ENCODE data around the gene CITED2.

DNA sequence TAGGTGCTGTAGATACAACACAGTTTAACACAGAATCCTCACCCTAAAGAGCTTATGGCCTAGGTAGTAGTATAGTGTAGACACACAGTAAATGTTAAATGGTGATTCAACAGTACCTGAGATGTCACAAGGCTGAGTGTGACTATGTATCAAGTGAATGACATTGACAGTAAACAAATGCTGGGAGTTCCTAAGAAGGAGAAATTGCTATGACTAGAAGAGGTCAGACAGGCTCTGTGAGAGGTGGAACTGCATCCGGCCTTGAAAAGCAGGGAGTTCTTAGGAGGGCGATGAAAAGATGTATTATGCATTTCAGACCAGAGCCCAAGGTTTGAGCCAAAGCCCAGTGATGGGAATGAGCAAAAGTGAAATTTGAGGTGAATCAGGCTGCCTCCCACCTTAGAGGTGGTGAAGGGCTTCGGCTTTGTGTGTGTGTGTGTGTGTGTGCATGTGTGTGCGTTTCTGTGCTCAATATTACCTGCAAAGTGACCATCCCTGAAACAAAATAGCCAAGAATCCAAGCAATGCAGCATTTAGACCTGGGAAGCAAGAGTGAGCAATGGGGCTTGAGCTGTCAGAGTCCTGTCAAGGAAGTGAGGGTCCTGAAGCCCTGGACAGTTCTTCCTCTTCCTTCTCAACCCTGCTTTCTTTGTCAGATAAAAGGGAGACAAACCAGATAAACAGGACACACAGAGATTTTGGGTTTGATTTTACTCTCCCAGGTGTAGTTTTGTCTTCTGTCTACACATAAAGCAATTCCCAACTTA lies 32.3 kb upstream of the CITED2 start:
- TF ChIP-seq, protein P1, sequence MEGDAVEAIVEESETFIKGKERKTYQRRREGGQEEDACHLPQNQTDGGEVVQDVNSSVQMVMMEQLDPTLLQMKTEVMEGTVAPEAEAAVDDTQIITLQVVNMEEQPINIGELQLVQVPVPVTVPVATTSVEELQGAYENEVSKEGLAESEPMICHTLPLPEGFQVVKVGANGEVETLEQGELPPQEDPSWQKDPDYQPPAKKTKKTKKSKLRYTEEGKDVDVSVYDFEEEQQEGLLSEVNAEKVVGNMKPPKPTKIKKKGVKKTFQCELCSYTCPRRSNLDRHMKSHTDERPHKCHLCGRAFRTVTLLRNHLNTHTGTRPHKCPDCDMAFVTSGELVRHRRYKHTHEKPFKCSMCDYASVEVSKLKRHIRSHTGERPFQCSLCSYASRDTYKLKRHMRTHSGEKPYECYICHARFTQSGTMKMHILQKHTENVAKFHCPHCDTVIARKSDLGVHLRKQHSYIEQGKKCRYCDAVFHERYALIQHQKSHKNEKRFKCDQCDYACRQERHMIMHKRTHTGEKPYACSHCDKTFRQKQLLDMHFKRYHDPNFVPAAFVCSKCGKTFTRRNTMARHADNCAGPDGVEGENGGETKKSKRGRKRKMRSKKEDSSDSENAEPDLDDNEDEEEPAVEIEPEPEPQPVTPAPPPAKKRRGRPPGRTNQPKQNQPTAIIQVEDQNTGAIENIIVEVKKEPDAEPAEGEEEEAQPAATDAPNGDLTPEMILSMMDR (IDR thresholded peaks at IDR 0.05 in 2 of 3, conservative IDR thresholded peaks at IDR 0.05 in 1 of 3; ENCODE audit: borderline replicate concordance in 1 of 3, insufficient read depth in 1 of 3, low read depth in 2 of 3, low read length in 2 of 3) = no peak
- TF ChIP-seq POLR2AphosphoS5 (IDR thresholded peaks at IDR 0.05; ENCODE audit: low read depth, low read length) = no peak
- no peak for TF ChIP-seq SP1 (IDR thresholded peaks at IDR 0.05; ENCODE audit: low read depth)
- TF ChIP-seq, protein P2, sequence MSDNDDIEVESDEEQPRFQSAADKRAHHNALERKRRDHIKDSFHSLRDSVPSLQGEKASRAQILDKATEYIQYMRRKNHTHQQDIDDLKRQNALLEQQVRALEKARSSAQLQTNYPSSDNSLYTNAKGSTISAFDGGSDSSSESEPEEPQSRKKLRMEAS (IDR thresholded peaks at IDR 0.05) = no peak
- no peak for TF ChIP-seq ZNF274 (IDR thresholded peaks at IDR 0.05; ENCODE audit: low read depth, low read length)
- no peak for TF ChIP-seq TCF7L2 (IDR thresholded peaks at IDR 0.05; ENCODE audit: borderline replicate concordance, extremely low read depth, insufficient read depth, insufficient read length)
- TF ChIP-seq RAD21 (IDR thresholded peaks at IDR 0.05; ENCODE audit: low read depth) = no peak
- TF ChIP-seq SIN3A (IDR thresholded peaks at IDR 0.05; ENCODE audit: low read depth) = no peak
- no peak for TF ChIP-seq POLR2A (IDR thresholded peaks at IDR 0.05; ENCODE audit: borderline replicate concordance, extremely low read depth, insufficient read depth, insufficient read length)
- no peak for TF ChIP-seq EZH2 (IDR thresholded peaks at IDR 0.05)
- no peak for TF ChIP-seq ELF1 (IDR thresholded peaks at IDR 0.05; ENCODE audit: borderline replicate concordance, low read depth)

Measured in HCT116 (cell line).